Neural cell (in vitro differentiated cells): ENCODE measurements around the gene UNC79. TPM values are rescaled to one million over a fixed set of nuclear protein-coding genes. Genes with fewer than 3 reads are reported as not detected.

Source experiments
- H2AFZ ChIP-seq: fragments of 200-600, 300-800 bp; sonication (generic), shearing (Covaris generic); 2 replicates; pipeline ENCODE4 v1.6.0; 2014; ENCODE audit warnings: low read depth, mild to moderate bottlenecking, antibody characterized with exemption, low read length, moderate library complexity
- H3F3A ChIP-seq: fragments of 200-600 bp; shearing (Covaris generic); 2 replicates; pipeline ENCODE4 v1.6.1; 2016; ENCODE audit warnings: mild to moderate bottlenecking, moderate library complexity, mixed read lengths, antibody characterized with exemption, low read length; ENCODE audit not compliant: insufficient read depth, poor library complexity, severe bottlenecking
- H3K27ac ChIP-seq: fragments of 200-600, 300-800 bp; sonication (generic), shearing (Covaris generic); 2 replicates; pipeline ENCODE4 v1.5.1; 2014; ENCODE audit warnings: mild to moderate bottlenecking, low read length, moderate library complexity
- H3K27me3 ChIP-seq: fragments of 300-800, 200-600 bp; sonication (generic), shearing (Covaris generic); 2 replicates; pipeline ENCODE4 v1.6.0; 2014; ENCODE audit warnings: mild to moderate bottlenecking, low read depth, low read length, moderate library complexity; ENCODE audit not compliant: insufficient read depth
- H3K36me3 ChIP-seq: fragments of 300-800, 200-600 bp; sonication (generic), shearing (Covaris generic); 2 replicates; pipeline ENCODE4 v1.5.1; 2014; ENCODE audit warnings: mild to moderate bottlenecking, antibody characterized with exemption, low read length, moderate library complexity; ENCODE audit not compliant: insufficient read depth
- H3K4me2 ChIP-seq: fragments of 300-800, 200-600 bp; sonication (generic), shearing (Covaris generic); 2 replicates; pipeline ENCODE4 v1.6.0; 2014; ENCODE audit warnings: mild to moderate bottlenecking, low read length
- H3K4me3 ChIP-seq: fragments of 300-800, 200-600 bp; sonication (generic), shearing (Covaris generic); 2 replicates; pipeline ENCODE4 v1.5.1; 2014; ENCODE audit warnings: mild to moderate bottlenecking, low read length, moderate library complexity
- H3K79me2 ChIP-seq: fragments of 200-600 bp; shearing (Covaris generic); replicated peaks from 2 replicates; pipeline ENCODE4 v1.6.0; 2014; ENCODE audit warnings: mild to moderate bottlenecking, low read length, moderate library complexity; ENCODE audit not compliant: insufficient read depth
- H3K9ac ChIP-seq: fragments of 300-800, 200-600 bp; sonication (generic), shearing (Covaris generic); 2 replicates; pipeline ENCODE4 v1.6.1; 2016; ENCODE audit warnings: mild to moderate bottlenecking, low read length, mixed read lengths
- H3K9me2 ChIP-seq: fragments of 200-600 bp; shearing (Covaris generic); 2 replicates; pipeline ENCODE4 v1.6.1; 2016; ENCODE audit warnings: mild to moderate bottlenecking, low read length, mixed read lengths; ENCODE audit not compliant: insufficient read depth
- H3K9me3 ChIP-seq: fragments of 200-600, 300-800 bp; sonication (generic), shearing (Covaris generic); 2 replicates; pipeline ENCODE4 v1.6.1; 2016; ENCODE audit warnings: mild to moderate bottlenecking, mixed run types, low read length, moderate library complexity, mixed read lengths
- H4K20me1 ChIP-seq: fragments of 200-600 bp; shearing (Covaris generic); 2 replicates; pipeline ENCODE4 v1.6.1; 2016; ENCODE audit warnings: mild to moderate bottlenecking, mixed run types; ENCODE audit not compliant: insufficient read depth
- CTCF ChIP-seq: fragments of 450-650 bp; IDR thresholded peaks from 2 replicates; pipeline ENCODE4 v1.5.1; 2014; ENCODE audit warnings: antibody characterized with exemption, mild to moderate bottlenecking, moderate library complexity; ENCODE audit not compliant: poor library complexity, severe bottlenecking
- EP300 ChIP-seq: fragments of 450-650 bp; conservative IDR thresholded peaks from 2 replicates; pipeline ENCODE4 v1.6.1; 2014; ENCODE audit warnings: antibody characterized with exemption, mild to moderate bottlenecking, moderate library complexity; ENCODE audit not compliant: poor library complexity, severe bottlenecking
- RAD21 ChIP-seq: fragments of 450-650 bp; conservative IDR thresholded peaks from 2 replicates; pipeline ENCODE4 v1.6.1; 2014; ENCODE audit warnings: antibody characterized with exemption, mild to moderate bottlenecking, moderate library complexity
- REST ChIP-seq: IDR thresholded peaks from 2 replicates; pipeline ENCODE4 v1.6.1; 2012; ENCODE audit warnings: borderline replicate concordance
- SMC3 ChIP-seq: fragments of 450-650 bp; conservative IDR thresholded peaks from 2 replicates; pipeline ENCODE4 v1.6.1; 2014; ENCODE audit warnings: antibody characterized with exemption, mild to moderate bottlenecking, moderate library complexity; ENCODE audit not compliant: poor library complexity
- TAF1 ChIP-seq: IDR thresholded peaks from 2 replicates; pipeline ENCODE4 v1.6.1; 2012; ENCODE audit warnings: low read depth
- polyA plus RNA-seq: library from polyadenylated mRNA; depleted of rRNA; stranded (reverse); fragments of >200 nt; gene quantifications from 2 replicates; pipeline ENCODE4 v1.2.3, GENCODE V29; 2014

The UNC79 gene
- polyA plus RNA-seq, 1 donor from 2014 or later, result 22.6 TPM

GRCh38 chr14:93566065-93566693 lies 135.4 kb downstream of the UNC79 start:
- Histone ChIP-seq H4K20me1 (no peaks in the 10 kb centered on the region), H3K36me3 (no peaks in the 10 kb centered on the region), H3K9me2 (no peaks in the 10 kb centered on the region), H2AFZ (no peak overlapping the region), H3K9ac (no peak overlapping the region), H3K79me2 (no peaks in the 10 kb centered on the region), H3K4me2 (no peak overlapping the region), H3K27ac (no peak overlapping the region), H3K9me3 (no peaks in the 10 kb centered on the region), H3F3A (no peaks in the 10 kb centered on the region), H3K4me3 (no peak overlapping the region), H3K27me3 (no peaks in the 10 kb centered on the region)
- no peak for TF ChIP-seq SMC3
- no peak for TF ChIP-seq CTCF
- TF ChIP-seq TAF1, result no peak

GRCh38 chr14:93571275-93571674 lies 140.5 kb downstream of the UNC79 start:
- no peaks in the 10 kb centered on the region for H4K20me1 ChIP-seq
- H3K79me2 ChIP-seq, result no peaks in the 10 kb centered on the region
- H3K4me2 ChIP-seq, result no peak overlapping the region
- peaks cover 4% of the 10 kb centered on the region for H3K36me3 ChIP-seq
- no peaks in the 10 kb centered on the region for H3F3A ChIP-seq
- no peak overlapping the region for H3K4me3 ChIP-seq
- no peak for TF ChIP-seq REST
- TF ChIP-seq RAD21, result no peak
- no peak for TF ChIP-seq EP300
- H3K9me2 ChIP-seq, result no peaks in the 10 kb centered on the region
- no peak overlapping the region for H3K9ac ChIP-seq
- no peaks in the 10 kb centered on the region for H3K27me3 ChIP-seq
- H3K9me3 ChIP-seq, result no peaks in the 10 kb centered on the region
- H3K27ac ChIP-seq, result no peak overlapping the region
- no peak overlapping the region for H2AFZ ChIP-seq

GRCh38 chr14:93579178-93579577 lies 148.4 kb downstream of the UNC79 start:
- Histone ChIP-seq H3K79me2 (no peaks in the 10 kb centered on the region), H3K9ac (no peak overlapping the region), H3K36me3 (peaks cover 15% of the 10 kb centered on the region), H3K27ac (no peak overlapping the region), H3K4me3 (no peak overlapping the region), H2AFZ (no peak overlapping the region), H3K4me2 (no peak overlapping the region), H3F3A (no peaks in the 10 kb centered on the region), H3K27me3 (no peaks in the 10 kb centered on the region), H3K9me2 (no peaks in the 10 kb centered on the region), H4K20me1 (no peaks in the 10 kb centered on the region), H3K9me3 (no peaks in the 10 kb centered on the region)
- no peak for TF ChIP-seq SMC3
